Esophagus squamous epithelium (tissue), 4 donors: ENCODE data around the gene OGFR.

Experiments used
- CTCF ChIP-seq, 6 experiments: fragments of 450-650 bp in 4 of 6; fragments of 200-600 bp in 2 of 6; sonication (generic) in 2 of 6; IDR thresholded peaks; one replicate each; pipeline ENCODE4 v1.5.1; 2016 to 2019; ENCODE audit warnings: antibody characterized with exemption in 6 of 6, mild to moderate bottlenecking in 4 of 6, moderate library complexity in 4 of 6
- POLR2A ChIP-seq, 4 donors: fragments of 450-650 bp; IDR thresholded peaks; one replicate each; pipeline ENCODE4 v1.6.1; 2017; ENCODE audit warnings: antibody characterized with exemption in 4 of 4, mild to moderate bottlenecking in 4 of 4, moderate library complexity in 3 of 4

GRCh38 chr20:62834967-62835730 is 30.5 kb downstream of the OGFR start:
- TF ChIP-seq POLR2A (IDR thresholded peaks at IDR 0.05) (no peak), CTCF (IDR thresholded peaks at IDR 0.05) (no peak)
